GM12891 (cell line): ENCODE measurements around the gene SPATC1L.
A peak's percentile ranks its signal among the peaks of the same experiment; 100 is the strongest.

Source experiments
- DNase-seq: peaks from one replicate; pipeline ENCODE4 v3.0.0; 2011; ENCODE audit warnings: low spot score; ENCODE audit not compliant: insufficient read length
- FAIRE-seq: peaks from 2 replicates; lab custom pipeline; 2011; peaks lifted over from hg19 to GRCh38; lab: Jason Lieb, UNC
- PAX5 ChIP-seq: IDR thresholded peaks from 2 replicates; pipeline ENCODE4 v1.6.1; 2011; ENCODE audit warnings: low read length, moderate library complexity, mild to moderate bottlenecking; ENCODE audit not compliant: insufficient read depth, severe bottlenecking
- POLR2A ChIP-seq: IDR thresholded peaks from 2 replicates; pipeline ENCODE4 v1.6.1; 2011; ENCODE audit warnings: low read depth, low read length, control low read depth
- POLR2AphosphoS5 ChIP-seq: IDR thresholded peaks from 2 replicates; pipeline ENCODE4 v1.6.1; 2011; ENCODE audit warnings: low read depth, low read length, control low read depth
- POU2F2 ChIP-seq: IDR thresholded peaks from 2 replicates; pipeline ENCODE4 v1.6.1; 2011; ENCODE audit warnings: low read depth, mild to moderate bottlenecking, control low read depth, low read length, moderate library complexity
- SPI1 ChIP-seq: IDR thresholded peaks from 2 replicates; pipeline ENCODE4 v1.6.1; 2011; ENCODE audit warnings: low read depth, low read length, control low read depth
- TAF1 ChIP-seq: IDR thresholded peaks from 2 replicates; pipeline ENCODE4 v1.6.1; 2011; ENCODE audit warnings: low read depth, low read length, control low read depth

SPATC1L gene

GRCh38 chr21:46130831-46131587, 53.2 kb downstream of the SPATC1L start:
- TF ChIP-seq PAX5 (no peak), TAF1 (no peak), SPI1 (no peak), POLR2AphosphoS5 (no peak), POU2F2 (no peak), POLR2A (no peak)
- no peak for DNase-seq
- no peak for FAIRE-seq

GRCh38 chr21:46129846-46130651, 54.2 kb downstream of the SPATC1L start:
- no peak for TF ChIP-seq POLR2A
- no peak for TF ChIP-seq PAX5
- no peak for TF ChIP-seq SPI1
- DNase-seq: no peak
- FAIRE-seq: no peak

- DNase-seq: no peak
- TF ChIP-seq POLR2A (no peak), POLR2AphosphoS5 (no peak), TAF1 (no peak), SPI1 (no peak), PAX5 (no peak), POU2F2 (no peak)
- no peak for FAIRE-seq
Observed at GRCh38 chr21:46128933-46129571, 55.2 kb downstream of the SPATC1L start.

- TF ChIP-seq POLR2AphosphoS5 (no peak), POLR2A (no peak), PAX5 (no peak), TAF1 (no peak), POU2F2 (no peak), SPI1 (no peak)
- FAIRE-seq: no peak
- DNase-seq: no peak
Observed at GRCh38 chr21:46128106-46128932, 55.9 kb downstream of the SPATC1L start.

- TF ChIP-seq POU2F2: no peak
- TF ChIP-seq SPI1: no peak
- no peak for TF ChIP-seq PAX5
- TF ChIP-seq POLR2A: no peak
- no peak for TF ChIP-seq TAF1
- no peak for TF ChIP-seq POLR2AphosphoS5
- FAIRE-seq (no peak), DNase-seq (no peak)
Observed at GRCh38 chr21:46127239-46128105, 56.8 kb downstream of the SPATC1L start.

GRCh38 chr21:46126309-46127238, 57.7 kb downstream of the SPATC1L start:
- DNase-seq (no peak), FAIRE-seq (no peak)
- TF ChIP-seq TAF1: no peak
- TF ChIP-seq PAX5: no peak
- no peak for TF ChIP-seq POU2F2
- TF ChIP-seq SPI1: no peak
- no peak for TF ChIP-seq POLR2AphosphoS5
- no peak for TF ChIP-seq POLR2A

- FAIRE-seq: no peak
- TF ChIP-seq TAF1 (no peak), POLR2AphosphoS5 (no peak), PAX5 (no peak), POU2F2 (no peak), SPI1 (no peak), POLR2A (no peak)
- DNase-seq: peak; percentile 6
Observed at GRCh38 chr21:46125846-46126301, 58.4 kb downstream of the SPATC1L start.
